Measurements from ENCODE around the gene NRP2. TPM values are rescaled to one million over a fixed set of nuclear protein-coding genes. Genes with fewer than 3 reads are reported as not detected.

Gene NRP2
- total RNA-seq, 1 experiment from 2014 or later = 1.2 TPM

DNA sequence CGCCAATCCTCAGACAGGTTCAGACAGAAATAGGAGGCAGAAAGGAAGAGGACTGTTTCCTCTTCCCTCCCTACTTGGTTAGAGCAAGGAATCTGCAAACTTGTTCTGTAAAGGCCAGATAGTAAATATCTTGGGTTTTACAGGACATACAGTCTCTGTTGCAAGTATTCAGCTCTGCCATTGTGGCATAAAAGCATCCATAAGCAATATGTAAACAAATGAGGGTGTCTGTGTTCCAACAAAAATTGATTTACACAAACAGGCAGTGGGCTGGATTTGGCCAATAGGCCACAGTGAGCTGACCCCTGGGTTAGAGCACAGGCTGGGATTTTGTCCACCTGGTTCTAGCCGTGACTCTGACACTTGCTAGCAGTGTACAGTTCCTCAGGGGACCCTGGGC lies 89.4 kb downstream of the NRP2 start:
- RAD21 ChIA-PET (ENCODE audit: low non-redundant PET in 1 of 2, low total read pairs in 2 of 2, uncharacterized antibody in 2 of 2, unreplicated experiment in 2 of 2) = no interaction called here
- H3K4me3 ChIP-seq (replicated peaks in 1 of 2; ENCODE audit: low read depth in 1 of 2, low read length in 2 of 2) = no peak overlapping the region
- H3K4me1 ChIP-seq (ENCODE audit: control insufficient read depth in 1 of 2, insufficient read depth in 2 of 2, low read length in 2 of 2) = peaks cover 9 to 21% of the 10 kb centered on the region in 2 experiments
- H3K79me2 ChIP-seq (ENCODE audit: insufficient read depth, low read length) = no peaks in the 10 kb centered on the region
- H3K9ac ChIP-seq (ENCODE audit: low read length) = no peak overlapping the region
- H3K9me3 ChIP-seq (ENCODE audit: control insufficient read depth in 1 of 2, insufficient read depth in 1 of 2, low read depth in 1 of 2, low read length in 2 of 2) = no peaks in the 10 kb centered on the region
- POLR2A ChIA-PET = no interaction called here
- no peaks in the 10 kb centered on the region for H4K20me1 ChIP-seq (ENCODE audit: insufficient read depth)
- no peak for ATAC-seq
- no peaks in the 10 kb centered on the region for H3K36me3 ChIP-seq (ENCODE audit: control insufficient read depth in 1 of 2, insufficient read depth in 2 of 2, low read length in 2 of 2)
- no peaks in the 10 kb centered on the region for H3K9me2 ChIP-seq (ENCODE audit: insufficient read depth)
- H3K27ac ChIP-seq (ENCODE audit: low read depth, low read length) = no peak overlapping the region
- peaks cover 21% of the 10 kb centered on the region; the same call in 1 of the 2 replicates for H3K27me3 ChIP-seq (ENCODE audit: insufficient read depth, low read length)
- intact Hi-C loops (cut with micrococcal nuclease) = loop anchor here (10.0 kb wide), 1 partner anchor 1447 kb away; no protein-coding TSS in a partner anchor
- DNase-seq (ENCODE audit: low read depth, low spot score) = no peak
- no peak overlapping the region for H3K4me2 ChIP-seq (ENCODE audit: low read length)
- no peak overlapping the region for H2AFZ ChIP-seq (ENCODE audit: low read depth, low read length, poor library complexity, severe bottlenecking)
- CTCF ChIA-PET = no interaction called here
- BruUV-seq (replicated peaks) = no TSS peak
- no peak for TF ChIP-seq POLR2A (IDR thresholded peaks at IDR 0.05; ENCODE audit: borderline replicate concordance, extremely low read depth, insufficient read depth, insufficient read length)
- no peak for TF ChIP-seq REST (IDR thresholded peaks at IDR 0.05; ENCODE audit: low read depth)
- TF ChIP-seq YY1 (IDR thresholded peaks at IDR 0.05; ENCODE audit: extremely low read depth, insufficient replicate concordance, low read depth, low read length) = no peak
- no peak for TF ChIP-seq CTCF (IDR thresholded peaks at IDR 0.05 in 2 of 3, conservative IDR thresholded peaks at IDR 0.05 in 1 of 3; ENCODE audit: borderline replicate concordance in 1 of 3, insufficient read depth in 1 of 3, low read depth in 2 of 3, low read length in 2 of 3)
- no peak for TF ChIP-seq ZNF274 (IDR thresholded peaks at IDR 0.05; ENCODE audit: low read depth, low read length)
- TF ChIP-seq SIN3A (IDR thresholded peaks at IDR 0.05; ENCODE audit: low read depth) = no peak
- no peak for TF ChIP-seq JUND (IDR thresholded peaks at IDR 0.05)
- no peak for TF ChIP-seq FOSL1 (IDR thresholded peaks at IDR 0.05; ENCODE audit: low read depth)

Measured in HCT116 (cell line).